ENCODE results near the gene CHST11.

GRCh38 chr12:104662908-104663307, 206.2 kb downstream of the CHST11 start:
- TF ChIP-seq TRIM24 (IDR thresholded peaks at IDR 0.05) (no peak), HDAC2 (IDR thresholded peaks at IDR 0.05) (no peak), DDX20 (tag; IDR thresholded peaks at IDR 0.05; ENCODE audit: low read depth) (no peak), NBN (IDR thresholded peaks at IDR 0.05; ENCODE audit: low read depth) (no peak), MTA1 (IDR thresholded peaks at IDR 0.05; ENCODE audit: borderline replicate concordance) (no peak)
